ENCODE measurements around the gene TSC22D2.

GRCh38 chr3:150426292-150426691 lies 18.2 kb downstream of the TSC22D2 start:
- TF ChIP-seq CTCF (IDR thresholded peaks at IDR 0.05; ENCODE audit: insufficient read depth, low read depth, low read length) (no peak), EZH2 (IDR thresholded peaks at IDR 0.05; ENCODE audit: insufficient read depth, low read length) (no peak)
